ENCODE data around the gene EPHA2. TPM values are rescaled to one million over a fixed set of nuclear protein-coding genes. Genes with fewer than 3 reads are reported as not detected.
"Not testable (repeated sequence)": the region's sequence is repeated elsewhere in the genome, so short reads cannot be mapped to it uniquely, and the experiment has no call there.

The EPHA2 gene
- total RNA-seq, 1 experiment from 2014 or later = 331 TPM

- DNase-seq (ENCODE audit: low spot score) = no peak
Measured at GRCh38 chr1:16168622-16169360, 12.9 kb upstream of the EPHA2 start.

- DNase-seq (ENCODE audit: low spot score) = not testable (repeated sequence)
Measured at GRCh38 chr1:16168144-16168495, 12.3 kb upstream of the EPHA2 start.

- peak; percentile 66 for DNase-seq (ENCODE audit: low spot score)
Measured at GRCh38 chr1:16167331-16168143, 11.7 kb upstream of the EPHA2 start.

- no peak for DNase-seq (ENCODE audit: low spot score)
Measured at GRCh38 chr1:16166117-16166516, 10.2 kb upstream of the EPHA2 start.

GRCh38 chr1:16165548-16165947 is 9.7 kb upstream of the EPHA2 start:
- DNase-seq (ENCODE audit: low spot score) = no peak

GRCh38 chr1:16165073-16165364 is 9.2 kb upstream of the EPHA2 start:
- no peak for DNase-seq (ENCODE audit: low spot score)

GRCh38 chr1:16164213-16165072 is 8.6 kb upstream of the EPHA2 start:
- peak; percentile 83 for DNase-seq (ENCODE audit: low spot score)

GRCh38 chr1:16163608-16164212 is 7.8 kb upstream of the EPHA2 start:
- not testable (repeated sequence) for DNase-seq (ENCODE audit: low spot score)

- DNase-seq (ENCODE audit: low spot score) = peak; percentile 85
Measured at GRCh38 chr1:16162163-16162822, 6.4 kb upstream of the EPHA2 start.

GRCh38 chr1:16161717-16162116 is 5.8 kb upstream of the EPHA2 start:
- DNase-seq (ENCODE audit: low spot score) = no peak

- peak; percentile 59 for DNase-seq (ENCODE audit: low spot score)
Measured at GRCh38 chr1:16158993-16159831, 3.3 kb upstream of the EPHA2 start.

- DNase-seq (ENCODE audit: low spot score) = no peak
Measured at GRCh38 chr1:16158025-16158424, 2.2 kb upstream of the EPHA2 start.

- peak; percentile 82 for DNase-seq (ENCODE audit: low spot score)
Measured at GRCh38 chr1:16156848-16157495, 1.1 kb upstream of the EPHA2 start.

GRCh38 chr1:16153999-16154673 is 1.7 kb downstream of the EPHA2 start:
- DNase-seq (ENCODE audit: low spot score) = no peak

- no peak for DNase-seq (ENCODE audit: low spot score)
Measured at GRCh38 chr1:16153096-16153998, 2.5 kb downstream of the EPHA2 start.

- DNase-seq (ENCODE audit: low spot score) = peak; percentile 75
Measured at GRCh38 chr1:16152481-16153087, 3.3 kb downstream of the EPHA2 start.

- DNase-seq (ENCODE audit: low spot score) = no peak
Measured at GRCh38 chr1:16151995-16152384, 3.9 kb downstream of the EPHA2 start.
